Mesendoderm (in vitro differentiated cells): ENCODE results near the gene PLCD4. TPM values are rescaled to one million over a fixed set of nuclear protein-coding genes. Genes with fewer than 3 reads are reported as not detected.

ENCODE experiments used
- DNase-seq: peaks from one replicate; pipeline ENCODE4 v3.0.0; 2013
- H2AK5ac ChIP-seq: 2 replicates; pipeline ENCODE4 v1.6.1; 2013; ENCODE audit warnings: low read length, inconsistent platforms
- H2BK120ac ChIP-seq: 2 replicates; pipeline ENCODE4 v1.6.1; 2013; ENCODE audit warnings: low read depth, mild to moderate bottlenecking, low read length, moderate library complexity, mixed read lengths
- H2BK15ac ChIP-seq: replicated peaks from 2 replicates; pipeline ENCODE4 v1.6.1; 2013; ENCODE audit warnings: low read depth, mild to moderate bottlenecking, moderate library complexity
- H2BK5ac ChIP-seq: 2 replicates; pipeline ENCODE4 v1.6.1; 2013; ENCODE audit warnings: low read length, inconsistent platforms
- H3K18ac ChIP-seq: 2 replicates; pipeline ENCODE4 v1.6.1; 2013; ENCODE audit warnings: mild to moderate bottlenecking, low read length, mixed read lengths
- H3K23ac ChIP-seq: one replicate; pipeline ENCODE4 v1.6.1; 2013; ENCODE audit warnings: low read length
- H3K27ac ChIP-seq: 2 replicates; pipeline ENCODE4 v1.5.1; 2013; ENCODE audit warnings: low read depth, mild to moderate bottlenecking, inconsistent platforms, low read length, moderate library complexity
- H3K27me3 ChIP-seq: 2 replicates; pipeline ENCODE4 v1.6.1; 2013; ENCODE audit warnings: low read length, control low read depth, mild to moderate bottlenecking, inconsistent platforms; ENCODE audit not compliant: insufficient read depth, poor library complexity
- H3K36me3 ChIP-seq: 2 replicates; pipeline ENCODE4 v1.6.1; 2013; ENCODE audit warnings: low read length, inconsistent platforms; ENCODE audit not compliant: control insufficient read depth, insufficient read depth
- H3K4ac ChIP-seq: one replicate; pipeline ENCODE4 v1.6.1; 2013; ENCODE audit warnings: low read depth, mild to moderate bottlenecking, low read length, moderate library complexity
- H3K4me1 ChIP-seq: 2 replicates; pipeline ENCODE4 v1.6.1; 2013; ENCODE audit warnings: low read depth, low read length, inconsistent platforms; ENCODE audit not compliant: control insufficient read depth
- H3K4me2 ChIP-seq: 2 replicates; pipeline ENCODE4 v1.6.1; 2013; ENCODE audit warnings: low read length
- H3K4me3 ChIP-seq: 2 replicates; pipeline ENCODE4 v1.5.1; 2013; ENCODE audit warnings: mild to moderate bottlenecking, low read length
- H3K56ac ChIP-seq: one replicate; pipeline ENCODE4 v1.6.1; 2013; ENCODE audit warnings: low read length
- H3K79me1 ChIP-seq: 2 replicates; pipeline ENCODE4 v1.6.1; 2013; ENCODE audit warnings: low read length, inconsistent platforms
- H3K79me2 ChIP-seq: 2 replicates; pipeline ENCODE4 v1.6.1; 2013; ENCODE audit warnings: mild to moderate bottlenecking, low read length; ENCODE audit not compliant: control insufficient read depth, insufficient read depth
- H3K9ac ChIP-seq: 2 replicates; pipeline ENCODE4 v1.6.1; 2013; ENCODE audit warnings: low read length, inconsistent platforms
- H4K5ac ChIP-seq: one replicate; pipeline ENCODE4 v1.6.1; 2013; ENCODE audit warnings: low read length
- H4K8ac ChIP-seq: one replicate; pipeline ENCODE4 v1.6.1; 2013; ENCODE audit warnings: low read depth, mild to moderate bottlenecking, control low read depth, low read length, moderate library complexity
- WGBS: extraction: QIAGEN DNeasy Blood & Tissue Kit; methylation state at CpG from one replicate; pipeline ENCODE4 v1.1.7; 2013; ENCODE audit warnings: low lambda C conversion rate, missing lambda C conversion rate; ENCODE audit not compliant: insufficient coverage; ENCODE audit errors: extremely low coverage; 5-methylcytosine and 5-hydroxymethylcytosine counted together
- small RNA-seq: library from polyadenylated mRNA; stranded (forward); fragments of <200 nt; extraction: miRNeasy Mini kit (QIAGEN cat#:217004); gene quantifications from one replicate; pipeline ENCODE3, GENCODE V24; 2013; ENCODE audit not compliant: insufficient read depth

The PLCD4 gene

GRCh38 chr2:218671654-218672566 is 64.2 kb downstream of the PLCD4 start, which contains the start of the genes RNF25 and STK36:
Gene RNF25 (minus strand): TSS chr2:218672002. CDS start chr2:218671970, 32 bp downstream.
Gene STK36 (plus strand): TSS chr2:218672086. CDS start chr2:218672830, 744 bp downstream.
- Histone ChIP-seq H3K4me3 (peak within 1 kb of the TSS; percentile 93), H3K4ac (no peak within 1 kb of the TSS), H2BK15ac (no peak within 1 kb of the TSS), H3K56ac (peak within 1 kb of the TSS; percentile 97), H3K27me3 (no peaks in the 10 kb centered on the region), H4K8ac (no peak within 1 kb of the TSS), H3K4me1 (peaks cover 2% of the 10 kb centered on the region), H2AK5ac (no peak within 1 kb of the TSS), H3K18ac (no peak within 1 kb of the TSS), H2BK5ac (no peak within 1 kb of the TSS), H2BK120ac (no peak within 1 kb of the TSS), H3K79me1 (peaks cover 2% of the 10 kb centered on the region), H3K27ac (no peak within 1 kb of the TSS), H3K23ac (no peak within 1 kb of the TSS), H3K79me2 (peaks cover 2% of the 10 kb centered on the region), H3K36me3 (peaks cover 2% of the 10 kb centered on the region), H3K9ac (peak within 1 kb of the TSS; percentile 84), H3K4me2 (peak within 1 kb of the TSS; percentile 50), H4K5ac (peak within 1 kb of the TSS; percentile 1)
- DNase-seq, result peak; percentile 97
- WGBS, result no CpG with 5 or more reads among the region's 49 CpGs

GRCh38 chr2:218679119-218679518 is 71.4 kb downstream of the PLCD4 start:
- no peak for DNase-seq
- Histone ChIP-seq H3K79me1 (no peaks in the 10 kb centered on the region), H3K27ac (no peak overlapping the region), H3K79me2 (no peaks in the 10 kb centered on the region), H3K4me1 (no peaks in the 10 kb centered on the region), H3K23ac (no peak overlapping the region), H2BK15ac (no peak overlapping the region), H2BK120ac (no peak overlapping the region), H3K27me3 (no peaks in the 10 kb centered on the region), H3K4me2 (no peak overlapping the region), H2BK5ac (no peak overlapping the region), H3K18ac (no peak overlapping the region), H3K36me3 (peaks cover 1% of the 10 kb centered on the region), H3K56ac (no peak overlapping the region), H4K8ac (no peak overlapping the region), H4K5ac (no peak overlapping the region), H3K4ac (no peak overlapping the region), H3K9ac (no peak overlapping the region), H2AK5ac (no peak overlapping the region), H3K4me3 (no peak overlapping the region)
- WGBS, result no CpG with 5 or more reads among the region's 4 CpGs

GRCh38 chr2:218680061-218680460 is 72.4 kb downstream of the PLCD4 start:
- no peak overlapping the region for H4K5ac ChIP-seq
- no peak overlapping the region for H3K4me2 ChIP-seq
- H3K79me2 ChIP-seq, result no peaks in the 10 kb centered on the region
- H4K8ac ChIP-seq, result no peak overlapping the region
- no peak overlapping the region for H3K27ac ChIP-seq
- H3K27me3 ChIP-seq, result no peaks in the 10 kb centered on the region
- no peak for DNase-seq
- H3K23ac ChIP-seq, result no peak overlapping the region
- H2BK15ac ChIP-seq, result no peak overlapping the region
- no peak overlapping the region for H2BK120ac ChIP-seq
- H3K4me3 ChIP-seq, result no peak overlapping the region
- no peaks in the 10 kb centered on the region for H3K4me1 ChIP-seq
- H3K56ac ChIP-seq, result no peak overlapping the region
- peaks cover 2% of the 10 kb centered on the region for H3K36me3 ChIP-seq
- no peaks in the 10 kb centered on the region for H3K79me1 ChIP-seq
- H2AK5ac ChIP-seq, result no peak overlapping the region
- H3K18ac ChIP-seq, result no peak overlapping the region
- H2BK5ac ChIP-seq, result no peak overlapping the region
- no CpG with 5 or more reads among the region's 3 CpGs for WGBS
- no peak overlapping the region for H3K4ac ChIP-seq
- no peak overlapping the region for H3K9ac ChIP-seq

Small RNA genes within 50 kb of the gene (small RNA-seq; reads per million reads assigned to genes)
- not detected for gene RNU6-136P
